ENCODE measurements around the gene IHH. TPM values are rescaled to one million over a fixed set of nuclear protein-coding genes. Genes with fewer than 3 reads are reported as not detected.

Gene IHH
- total RNA-seq, 1 experiment from 2014 or later = 0.07 TPM

- no peak for DNase-seq
- intact Hi-C loops (cut with micrococcal nuclease) = no loop called here
- BruUV-seq (replicated peaks) = no TSS peak
- Histone ChIP-seq H3K4me2 (ENCODE audit: low read length) (no peak overlapping the region), H3K79me2 (ENCODE audit: low read length) (no peaks in the 10 kb centered on the region), H3K27ac (ENCODE audit: low read length) (no peak overlapping the region), H3K9me2 (replicated peaks; ENCODE audit: low read length) (no peaks in the 10 kb centered on the region), H3K27me3 (ENCODE audit: low read length) (no peaks in the 10 kb centered on the region), H3K36me3 (ENCODE audit: low read depth, low read length) (no peaks in the 10 kb centered on the region), H2AFZ (ENCODE audit: low read length) (no peak overlapping the region), H3K4me3 (ENCODE audit: low read length) (no peak overlapping the region), H3K9me3 (ENCODE audit: low read length) (no peaks in the 10 kb centered on the region), H3K9ac (ENCODE audit: low read length) (no peak overlapping the region), H3F3A (ENCODE audit: low read length, unreplicated experiment) (no peaks in the 10 kb centered on the region), H3K4me1 (ENCODE audit: insufficient read depth, low read length) (no peaks in the 10 kb centered on the region), H4K20me1 (ENCODE audit: low read length) (no peaks in the 10 kb centered on the region)
- ChIA-PET POLR2A (ENCODE audit: unreplicated experiment) (no interaction called here), CTCF (interaction anchor here (1.0 kb wide), 1 partner anchor 10 kb away, joined by 3 read pairs; no protein-coding TSS in a partner anchor)
- ATAC-seq = no peak
- TF ChIP-seq CTCF (conservative IDR thresholded peaks at IDR 0.05; ENCODE audit: low read depth, low read length) (no peak), EZH2phosphoT487 (IDR thresholded peaks at IDR 0.05; ENCODE audit: borderline replicate concordance, low read length) (no peak), EZH2 (IDR thresholded peaks at IDR 0.05; ENCODE audit: low read length, unreplicated experiment) (no peak)
These were observed 42.4 kb downstream of the IHH start for GRCh38 chr2:219018286-219018685.

GRCh38 chr2:219017201-219017931, 43.4 kb downstream of the IHH start:
- CTCF ChIA-PET = interaction anchor here (1.0 kb wide), 1 partner anchor 9 kb away, joined by 3 read pairs; no protein-coding TSS in a partner anchor
- POLR2A ChIA-PET (ENCODE audit: unreplicated experiment) = no interaction called here
- Histone ChIP-seq H4K20me1 (ENCODE audit: low read length) (no peaks in the 10 kb centered on the region), H3K27ac (ENCODE audit: low read length) (no peak overlapping the region), H3K4me3 (ENCODE audit: low read length) (no peak overlapping the region), H3F3A (ENCODE audit: low read length, unreplicated experiment) (no peaks in the 10 kb centered on the region), H3K4me1 (ENCODE audit: insufficient read depth, low read length) (no peaks in the 10 kb centered on the region), H3K9ac (ENCODE audit: low read length) (no peak overlapping the region), H3K9me3 (ENCODE audit: low read length) (no peaks in the 10 kb centered on the region), H3K4me2 (ENCODE audit: low read length) (no peak overlapping the region), H3K36me3 (ENCODE audit: low read depth, low read length) (no peaks in the 10 kb centered on the region), H3K9me2 (replicated peaks; ENCODE audit: low read length) (no peaks in the 10 kb centered on the region), H2AFZ (ENCODE audit: low read length) (no peak overlapping the region), H3K27me3 (ENCODE audit: low read length) (no peaks in the 10 kb centered on the region), H3K79me2 (ENCODE audit: low read length) (no peaks in the 10 kb centered on the region)
- ATAC-seq (no peak), DNase-seq (no peak)
- TF ChIP-seq EZH2 (IDR thresholded peaks at IDR 0.05; ENCODE audit: low read length, unreplicated experiment) = no peak
- no peak for TF ChIP-seq EZH2phosphoT487 (IDR thresholded peaks at IDR 0.05; ENCODE audit: borderline replicate concordance, low read length)
- BruUV-seq (replicated peaks) = no TSS peak
- intact Hi-C loops (cut with micrococcal nuclease) = no loop called here

- intact Hi-C loops (cut with micrococcal nuclease) = no loop called here
- DNase-seq = no peak
- Histone ChIP-seq H3K9me3 (ENCODE audit: low read length) (no peaks in the 10 kb centered on the region), H3K9ac (ENCODE audit: low read length) (no peak overlapping the region), H3K36me3 (ENCODE audit: low read depth, low read length) (no peaks in the 10 kb centered on the region), H3K4me2 (ENCODE audit: low read length) (no peak overlapping the region), H3K9me2 (replicated peaks; ENCODE audit: low read length) (no peaks in the 10 kb centered on the region), H4K20me1 (ENCODE audit: low read length) (no peaks in the 10 kb centered on the region), H3K4me3 (ENCODE audit: low read length) (no peak overlapping the region), H3K79me2 (ENCODE audit: low read length) (no peaks in the 10 kb centered on the region), H3K27me3 (ENCODE audit: low read length) (no peaks in the 10 kb centered on the region), H3K27ac (ENCODE audit: low read length) (no peak overlapping the region), H2AFZ (ENCODE audit: low read length) (no peak overlapping the region), H3F3A (ENCODE audit: low read length, unreplicated experiment) (no peaks in the 10 kb centered on the region), H3K4me1 (ENCODE audit: insufficient read depth, low read length) (no peaks in the 10 kb centered on the region)
- no TSS peak for BruUV-seq (replicated peaks)
- no peak for ATAC-seq
- POLR2A ChIA-PET (ENCODE audit: unreplicated experiment) = no interaction called here
- CTCF ChIA-PET = no interaction called here
- no peak for TF ChIP-seq EZH2 (IDR thresholded peaks at IDR 0.05; ENCODE audit: low read length, unreplicated experiment)
- TF ChIP-seq EZH2phosphoT487 (IDR thresholded peaks at IDR 0.05; ENCODE audit: borderline replicate concordance, low read length) = no peak
- no peak for TF ChIP-seq CTCF (conservative IDR thresholded peaks at IDR 0.05; ENCODE audit: low read depth, low read length)
These were observed 44.0 kb downstream of the IHH start for GRCh38 chr2:219016721-219017120.

Measured in PC-3 (cell line).